Measurements from ENCODE around the gene ZCCHC24. TPM values are rescaled to one million over a fixed set of nuclear protein-coding genes. Genes with fewer than 3 reads are reported as not detected.

The ZCCHC24 gene
- total RNA-seq, 1 experiment from 2014 or later: 6.0 TPM

DNA sequence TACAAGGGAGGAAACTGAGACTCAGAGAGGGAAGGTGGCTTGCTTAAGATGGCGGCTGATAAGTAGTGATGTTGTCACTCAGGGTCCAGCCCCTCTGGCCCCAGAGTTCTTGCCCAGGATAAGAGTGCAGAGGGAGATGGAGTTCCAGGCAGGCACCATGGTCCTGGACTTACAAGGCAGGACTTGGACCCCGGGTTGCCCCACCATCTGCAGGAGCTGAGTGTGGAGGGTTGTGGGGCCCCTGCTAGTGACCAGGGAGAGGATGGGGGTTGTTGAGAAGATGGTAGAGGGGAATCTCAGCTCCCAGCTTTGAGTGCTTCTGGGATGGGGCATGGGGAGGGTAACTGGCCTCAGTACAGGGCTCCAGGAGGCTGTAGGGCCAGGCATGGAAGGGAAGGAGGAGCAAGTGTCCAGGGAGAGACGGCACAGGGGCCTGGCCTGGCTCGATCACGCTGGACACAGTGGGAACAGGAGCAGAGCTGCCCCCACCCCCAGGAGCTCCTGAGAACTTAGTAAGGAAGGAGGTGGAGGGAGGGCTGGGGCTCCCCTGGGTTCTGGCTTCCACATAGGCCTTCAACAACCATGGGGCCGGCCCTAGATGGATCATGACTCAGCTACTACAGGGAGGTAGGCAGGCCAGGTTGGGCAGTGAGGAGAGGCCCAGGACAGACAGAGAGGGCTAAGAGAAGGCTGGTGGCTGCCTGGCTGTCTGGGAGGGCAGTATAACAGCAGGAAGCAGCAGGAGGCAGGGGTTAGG is 69.9 kb downstream of the ZCCHC24 start:
- peak in 1 of 2 experiments; percentile 39 for DNase-seq
- Histone ChIP-seq H3K27me3 (ENCODE audit: insufficient read depth, low read depth) (no peaks in the 10 kb centered on the region), H3K79me2 (ENCODE audit: low read depth) (no peaks in the 10 kb centered on the region), H3F3A (ENCODE audit: insufficient read depth, low read depth) (peaks cover 21% of the 10 kb centered on the region; the same call in 1 of the 2 replicates), H4K20me1 (ENCODE audit: insufficient read depth) (no peaks in the 10 kb centered on the region), H3K9me3 (ENCODE audit: insufficient read depth, low read depth) (peaks cover 6% of the 10 kb centered on the region; the same call in 1 of the 2 replicates), H3K4me1 (replicated peaks; ENCODE audit: insufficient read depth) (0 out of 2 replicates have a peak, but pooled peaks cover 10% of the 10 kb centered on the region), H3K4me3 (no peak overlapping the region), H3K36me3 (ENCODE audit: low read depth) (no peaks in the 10 kb centered on the region), H2AFZ (no peak overlapping the region), H3K4me2 (no peak overlapping the region), H3K27ac (no peak overlapping the region), H3K9me2 (ENCODE audit: insufficient read depth) (no peaks in the 10 kb centered on the region)
- ChIA-PET POLR2A (ENCODE audit: unreplicated experiment) (no interaction called here), CTCF (interaction anchor here (1.1 kb wide), 1 partner anchor 92 kb away, joined by 4 read pairs; no protein-coding TSS in a partner anchor)
- TF ChIP-seq CTCF (conservative IDR thresholded peaks at IDR 0.05) (no peak), EZH2 (IDR thresholded peaks at IDR 0.05; ENCODE audit: low read depth) (no peak)
- no TSS peak for BruUV-seq (replicated peaks)
- intact Hi-C loops (cut with micrococcal nuclease; ENCODE audit: unreplicated experiment): loop anchor here (2.0 kb wide), 1 partner anchor 59 kb away; no protein-coding TSS in a partner anchor

GRCh38 chr10:79374312-79375191 is 70.9 kb downstream of the ZCCHC24 start:
- Histone ChIP-seq H3K4me1 (replicated peaks; ENCODE audit: insufficient read depth) (0 out of 2 replicates have a peak, but pooled peaks cover 10% of the 10 kb centered on the region), H3K79me2 (ENCODE audit: low read depth) (no peaks in the 10 kb centered on the region), H4K20me1 (ENCODE audit: insufficient read depth) (no peaks in the 10 kb centered on the region), H3K27me3 (ENCODE audit: insufficient read depth, low read depth) (no peaks in the 10 kb centered on the region), H3F3A (ENCODE audit: insufficient read depth, low read depth) (peaks cover 21% of the 10 kb centered on the region; the same call in 1 of the 2 replicates), H3K9me3 (ENCODE audit: insufficient read depth, low read depth) (peaks cover 11% of the 10 kb centered on the region; the same call in 1 of the 2 replicates), H3K4me3 (no peak overlapping the region), H3K36me3 (ENCODE audit: low read depth) (no peaks in the 10 kb centered on the region), H3K4me2 (no peak overlapping the region), H3K27ac (no peak overlapping the region), H3K9me2 (ENCODE audit: insufficient read depth) (no peaks in the 10 kb centered on the region), H2AFZ (no peak overlapping the region)
- TF ChIP-seq CTCF (conservative IDR thresholded peaks at IDR 0.05) (peak; percentile 100), EZH2 (IDR thresholded peaks at IDR 0.05; ENCODE audit: low read depth) (no peak)
- intact Hi-C loops (cut with micrococcal nuclease; ENCODE audit: unreplicated experiment): loop anchor here (1.0 to 5.0 kb wide), 5 partner anchors 60 to 553 kb away; no protein-coding TSS in a partner anchor
- peak; percentile 63 to 87 for DNase-seq
- POLR2A ChIA-PET (ENCODE audit: unreplicated experiment): interaction anchor here (0.7 kb wide), 1 partner anchor 85 kb away, joined by 8 read pairs; no protein-coding TSS in a partner anchor
- CTCF ChIA-PET: interaction anchor here (0.6 to 1.4 kb wide), 13 partner anchors 8 to 1338 kb away, joined by 3 to 12 read pairs (median 4); no protein-coding TSS in a partner anchor
- no TSS peak for BruUV-seq (replicated peaks)

- H3K79me2 ChIP-seq (ENCODE audit: low read depth): no peaks in the 10 kb centered on the region
- no peak for DNase-seq
- no TSS peak for BruUV-seq (replicated peaks)
- no peak overlapping the region for H2AFZ ChIP-seq
- H3F3A ChIP-seq (ENCODE audit: insufficient read depth, low read depth): peaks cover 13% of the 10 kb centered on the region; the same call in 1 of the 2 replicates
- no peaks in the 10 kb centered on the region for H3K9me2 ChIP-seq (ENCODE audit: insufficient read depth)
- ChIA-PET POLR2A (ENCODE audit: unreplicated experiment) (no interaction called here), CTCF (no interaction called here)
- no peaks in the 10 kb centered on the region for H4K20me1 ChIP-seq (ENCODE audit: insufficient read depth)
- no peak overlapping the region for H3K27ac ChIP-seq
- no peak overlapping the region for H3K4me2 ChIP-seq
- 0 out of 2 replicates have a peak, but pooled peaks cover 10% of the 10 kb centered on the region for H3K4me1 ChIP-seq (replicated peaks; ENCODE audit: insufficient read depth)
- no peaks in the 10 kb centered on the region for H3K36me3 ChIP-seq (ENCODE audit: low read depth)
- H3K9me3 ChIP-seq (ENCODE audit: insufficient read depth, low read depth): peaks cover 11% of the 10 kb centered on the region; the same call in 1 of the 2 replicates
- no peaks in the 10 kb centered on the region for H3K27me3 ChIP-seq (ENCODE audit: insufficient read depth, low read depth)
- TF ChIP-seq CTCF (conservative IDR thresholded peaks at IDR 0.05) (no peak), EZH2 (IDR thresholded peaks at IDR 0.05; ENCODE audit: low read depth) (no peak)
- no peak overlapping the region for H3K4me3 ChIP-seq
- intact Hi-C loops (cut with micrococcal nuclease; ENCODE audit: unreplicated experiment): loop anchor here (5.0 kb wide), 2 partner anchors 114 to 554 kb away; no protein-coding TSS in a partner anchor
Observed at GRCh38 chr10:79372871-79373270, 72.6 kb downstream of the ZCCHC24 start.

Data from PC-9 (cell line).